ENCODE data around the gene ZNF385B.
A peak's percentile ranks its signal among the peaks of the same experiment; 100 is the strongest.

ZNF385B gene

DNA sequence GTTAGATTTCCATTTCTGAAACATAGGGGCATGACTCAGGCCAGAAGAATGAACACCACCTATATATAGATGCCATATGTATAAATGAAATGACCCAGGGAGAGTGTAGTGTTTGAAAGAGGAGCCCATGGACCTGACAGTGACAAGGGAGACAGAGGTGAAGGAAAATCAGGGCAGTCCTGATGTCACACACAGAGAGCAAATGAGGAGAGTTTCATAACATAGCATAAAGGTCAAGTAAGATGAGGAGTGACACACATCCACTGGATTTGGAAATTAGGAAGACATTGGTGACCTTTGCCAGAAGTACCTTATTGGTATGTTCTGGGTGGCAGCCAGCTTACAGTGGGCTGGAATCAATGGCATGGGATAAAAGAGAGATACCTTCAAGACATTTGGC is 276.7 kb downstream of the ZNF385B start:
- H3K9me3 ChIP-seq (ENCODE audit: insufficient read depth, low read length) = no peaks in the 10 kb centered on the region
- H3K36me3 ChIP-seq (replicated peaks; ENCODE audit: low read depth, low read length) = no peaks in the 10 kb centered on the region
- no peaks in the 10 kb centered on the region for H3K27me3 ChIP-seq (ENCODE audit: low read depth, low read length)
- no peak overlapping the region for H3K4me2 ChIP-seq (ENCODE audit: low read length)
- H3K4me3 ChIP-seq (ENCODE audit: low read length) = no peak overlapping the region
- TF ChIP-seq, protein P1, sequence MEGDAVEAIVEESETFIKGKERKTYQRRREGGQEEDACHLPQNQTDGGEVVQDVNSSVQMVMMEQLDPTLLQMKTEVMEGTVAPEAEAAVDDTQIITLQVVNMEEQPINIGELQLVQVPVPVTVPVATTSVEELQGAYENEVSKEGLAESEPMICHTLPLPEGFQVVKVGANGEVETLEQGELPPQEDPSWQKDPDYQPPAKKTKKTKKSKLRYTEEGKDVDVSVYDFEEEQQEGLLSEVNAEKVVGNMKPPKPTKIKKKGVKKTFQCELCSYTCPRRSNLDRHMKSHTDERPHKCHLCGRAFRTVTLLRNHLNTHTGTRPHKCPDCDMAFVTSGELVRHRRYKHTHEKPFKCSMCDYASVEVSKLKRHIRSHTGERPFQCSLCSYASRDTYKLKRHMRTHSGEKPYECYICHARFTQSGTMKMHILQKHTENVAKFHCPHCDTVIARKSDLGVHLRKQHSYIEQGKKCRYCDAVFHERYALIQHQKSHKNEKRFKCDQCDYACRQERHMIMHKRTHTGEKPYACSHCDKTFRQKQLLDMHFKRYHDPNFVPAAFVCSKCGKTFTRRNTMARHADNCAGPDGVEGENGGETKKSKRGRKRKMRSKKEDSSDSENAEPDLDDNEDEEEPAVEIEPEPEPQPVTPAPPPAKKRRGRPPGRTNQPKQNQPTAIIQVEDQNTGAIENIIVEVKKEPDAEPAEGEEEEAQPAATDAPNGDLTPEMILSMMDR (IDR thresholded peaks at IDR 0.05; ENCODE audit: low read depth, low read length) = no peak
- no peak for TF ChIP-seq EZH2phosphoT487 (IDR thresholded peaks at IDR 0.05; ENCODE audit: low read depth)
- H2AFZ ChIP-seq (ENCODE audit: low read depth, low read length) = no peak overlapping the region
- H3K79me2 ChIP-seq (ENCODE audit: low read length) = no peaks in the 10 kb centered on the region
- no peak overlapping the region for H3K9ac ChIP-seq (ENCODE audit: low read length)
- no peaks in the 10 kb centered on the region for H4K20me1 ChIP-seq (ENCODE audit: insufficient read depth, low read length)
- H3K27ac ChIP-seq (ENCODE audit: low read length) = no peak overlapping the region
- no peaks in the 10 kb centered on the region for H3K4me1 ChIP-seq (ENCODE audit: low read length)

DNA sequence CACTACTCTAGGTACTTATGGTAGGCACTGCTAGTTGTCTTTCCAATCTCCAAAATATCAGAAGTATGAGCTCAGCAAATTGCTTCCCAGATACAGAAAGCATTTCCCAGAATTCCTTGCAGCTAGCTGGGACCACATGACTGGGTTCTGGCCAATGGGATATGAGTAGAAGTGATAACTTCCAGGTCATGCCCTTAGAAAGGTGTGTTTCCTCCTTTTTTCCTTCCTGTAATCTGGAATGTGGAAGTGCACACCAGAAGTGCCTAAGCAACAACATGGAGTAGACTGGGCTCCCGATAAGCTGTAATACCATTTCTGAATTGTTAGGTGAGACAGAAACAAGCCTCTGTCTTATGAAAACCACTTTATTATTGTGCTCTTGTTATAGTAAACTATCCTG is 279.8 kb downstream of the ZNF385B start:
- no peaks in the 10 kb centered on the region for H3K9me3 ChIP-seq (ENCODE audit: insufficient read depth, low read length)
- no peak overlapping the region for H3K27ac ChIP-seq (ENCODE audit: low read length)
- H3K36me3 ChIP-seq (replicated peaks; ENCODE audit: low read depth, low read length) = no peaks in the 10 kb centered on the region
- H4K20me1 ChIP-seq (ENCODE audit: insufficient read depth, low read length) = no peaks in the 10 kb centered on the region
- TF ChIP-seq, protein P1 (IDR thresholded peaks at IDR 0.05; ENCODE audit: low read depth, low read length) = no peak
- no peak for TF ChIP-seq EZH2phosphoT487 (IDR thresholded peaks at IDR 0.05; ENCODE audit: low read depth)
- H3K27me3 ChIP-seq (ENCODE audit: low read depth, low read length) = no peaks in the 10 kb centered on the region
- H3K9ac ChIP-seq (ENCODE audit: low read length) = no peak overlapping the region
- H3K4me3 ChIP-seq (ENCODE audit: low read length) = no peak overlapping the region
- no peaks in the 10 kb centered on the region for H3K4me1 ChIP-seq (ENCODE audit: low read length)
- no peak overlapping the region for H3K4me2 ChIP-seq (ENCODE audit: low read length)
- H3K79me2 ChIP-seq (ENCODE audit: low read length) = no peaks in the 10 kb centered on the region
- H2AFZ ChIP-seq (ENCODE audit: low read depth, low read length) = no peak overlapping the region

DNA sequence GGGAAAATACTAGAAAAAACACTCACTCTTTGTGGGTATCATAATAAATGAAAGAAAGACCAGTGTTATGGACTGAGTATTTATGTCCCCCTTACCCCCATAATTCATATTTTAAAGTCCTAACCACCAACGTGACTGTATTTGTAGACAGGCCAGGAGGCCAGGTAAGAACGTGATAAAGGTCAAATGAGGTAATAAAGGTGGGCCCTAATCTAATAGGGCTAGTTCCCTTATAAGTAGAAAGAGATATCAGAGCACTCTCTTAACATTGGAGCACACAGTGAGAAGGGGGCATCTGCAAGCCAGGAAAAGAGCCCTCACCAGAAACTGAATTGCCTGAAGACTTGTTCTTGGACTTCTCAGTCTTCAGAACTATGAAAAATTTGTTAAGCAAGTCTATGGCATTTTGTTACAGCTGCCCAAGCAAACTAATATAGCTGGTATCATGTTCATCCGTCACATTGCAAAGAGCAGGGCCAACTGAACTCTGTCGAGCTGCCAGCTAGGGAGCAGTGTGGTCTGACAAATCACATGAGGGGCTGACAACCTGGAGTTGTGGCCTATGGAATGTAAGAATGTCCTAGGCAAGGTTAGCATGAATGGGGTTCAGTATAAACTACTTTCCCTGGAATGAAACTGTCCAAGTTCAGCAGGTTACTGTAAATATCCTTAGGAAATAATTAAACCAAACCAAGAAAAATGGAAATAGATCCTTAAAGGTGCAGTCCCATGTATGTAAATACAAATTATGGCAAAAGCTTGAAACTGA is 280.9 kb downstream of the ZNF385B start:
- TF ChIP-seq EZH2phosphoT487 (IDR thresholded peaks at IDR 0.05; ENCODE audit: low read depth) = no peak
- TF ChIP-seq, protein P1 (IDR thresholded peaks at IDR 0.05; ENCODE audit: low read depth, low read length) = no peak
- no peaks in the 10 kb centered on the region for H3K9me3 ChIP-seq (ENCODE audit: insufficient read depth, low read length)
- no peaks in the 10 kb centered on the region for H3K79me2 ChIP-seq (ENCODE audit: low read length)
- H3K27ac ChIP-seq (ENCODE audit: low read length) = no peak overlapping the region
- 0 out of 2 replicates have a peak overlapping the region, but pooled peaks have one; percentile 11 for H2AFZ ChIP-seq (ENCODE audit: low read depth, low read length)
- no peaks in the 10 kb centered on the region for H4K20me1 ChIP-seq (ENCODE audit: insufficient read depth, low read length)
- H3K4me1 ChIP-seq (ENCODE audit: low read length) = no peaks in the 10 kb centered on the region
- H3K27me3 ChIP-seq (ENCODE audit: low read depth, low read length) = no peaks in the 10 kb centered on the region
- no peaks in the 10 kb centered on the region for H3K36me3 ChIP-seq (replicated peaks; ENCODE audit: low read depth, low read length)
- no peak overlapping the region for H3K9ac ChIP-seq (ENCODE audit: low read length)
- no peak overlapping the region for H3K4me3 ChIP-seq (ENCODE audit: low read length)
- H3K4me2 ChIP-seq (ENCODE audit: low read length) = no peak overlapping the region

DNA sequence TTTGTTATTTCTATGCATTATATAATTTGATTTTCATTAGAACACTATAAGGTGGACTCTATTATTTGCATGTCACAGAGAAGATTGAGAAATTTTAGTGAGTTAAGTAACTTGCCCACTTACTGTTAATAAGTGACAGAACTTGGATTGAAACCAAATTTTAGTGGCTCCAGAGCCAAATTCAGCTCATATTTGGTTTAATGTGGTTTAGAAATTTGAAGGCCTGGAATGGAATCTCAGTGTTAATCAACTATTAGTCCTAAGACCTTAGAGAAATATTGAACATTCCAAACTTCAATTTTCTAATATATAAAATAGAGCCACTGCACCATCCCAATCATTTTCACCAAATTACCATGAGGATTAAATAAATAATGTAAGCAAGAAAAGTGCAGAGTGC is 281.6 kb downstream of the ZNF385B start:
- no peak overlapping the region for H3K9ac ChIP-seq (ENCODE audit: low read length)
- H3K4me1 ChIP-seq (ENCODE audit: low read length) = no peaks in the 10 kb centered on the region
- H2AFZ ChIP-seq (ENCODE audit: low read depth, low read length) = no peak overlapping the region
- no peak overlapping the region for H3K27ac ChIP-seq (ENCODE audit: low read length)
- no peak overlapping the region for H3K4me2 ChIP-seq (ENCODE audit: low read length)
- no peaks in the 10 kb centered on the region for H3K9me3 ChIP-seq (ENCODE audit: insufficient read depth, low read length)
- no peaks in the 10 kb centered on the region for H3K79me2 ChIP-seq (ENCODE audit: low read length)
- H3K27me3 ChIP-seq (ENCODE audit: low read depth, low read length) = no peaks in the 10 kb centered on the region
- TF ChIP-seq, protein P1 (IDR thresholded peaks at IDR 0.05; ENCODE audit: low read depth, low read length) = no peak
- TF ChIP-seq EZH2phosphoT487 (IDR thresholded peaks at IDR 0.05; ENCODE audit: low read depth) = no peak
- no peaks in the 10 kb centered on the region for H3K36me3 ChIP-seq (replicated peaks; ENCODE audit: low read depth, low read length)
- no peak overlapping the region for H3K4me3 ChIP-seq (ENCODE audit: low read length)
- H4K20me1 ChIP-seq (ENCODE audit: insufficient read depth, low read length) = no peaks in the 10 kb centered on the region
